Measurements from ENCODE around the gene ABHD12. TPM values are rescaled to one million over a fixed set of nuclear protein-coding genes. Genes with fewer than 3 reads are reported as not detected.

Gene ABHD12
- total RNA-seq, 2 donors from 2014 or later: 33.1 to 47.3 TPM

DNA sequence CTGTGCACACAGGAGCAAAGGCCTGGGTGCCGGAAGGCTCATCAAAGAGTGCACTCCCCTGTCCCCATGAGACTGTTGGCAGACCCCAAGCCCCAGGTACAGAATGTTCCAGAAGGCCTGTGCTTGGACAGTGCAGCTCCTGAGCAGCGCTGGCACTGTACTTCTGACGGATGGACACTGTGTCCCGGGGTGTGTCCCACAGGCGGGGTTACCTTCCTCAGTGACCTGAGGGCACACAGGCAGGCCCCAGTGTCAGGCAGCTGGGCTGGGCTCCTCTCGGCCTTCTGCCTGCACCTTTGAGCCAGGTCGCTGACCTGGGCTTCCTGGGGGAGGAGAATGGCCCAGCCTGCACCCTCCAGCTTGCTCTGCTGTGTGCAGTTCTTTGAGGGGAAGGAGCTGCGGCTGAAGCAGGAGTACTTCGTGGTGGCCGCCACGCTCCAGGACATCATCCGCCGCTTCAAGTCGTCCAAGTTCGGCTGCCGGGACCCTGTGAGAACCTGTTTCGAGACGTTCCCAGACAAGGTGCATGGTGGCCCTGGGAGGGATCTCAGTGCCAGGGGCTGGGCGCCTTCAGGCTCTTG lies 112.6 kb downstream of the ABHD12 start:
- no peak for ATAC-seq
- no peak overlapping the region for H3K4me3 Mint-ChIP-seq
- peaks cover 0 to 2% of the 10 kb centered on the region in 2 donors for H3K4me1 Mint-ChIP-seq (ENCODE audit: low read depth in 2 of 2)
- no peaks in the 10 kb centered on the region for H3K36me3 Mint-ChIP-seq
- no peaks in the 10 kb centered on the region for H3K27me3 Mint-ChIP-seq
- no peak overlapping the region for H3K27ac Mint-ChIP-seq
- no peaks in the 10 kb centered on the region for H3K9me3 Mint-ChIP-seq
- DNase-seq (ENCODE audit: low spot score): no peak

GRCh38 chr20:25277051-25277801 lies 113.4 kb downstream of the ABHD12 start:
- Mint-ChIP-seq H3K4me1 (ENCODE audit: low read depth in 2 of 2) (no peaks in the 10 kb centered on the region), H3K4me3 (no peak overlapping the region), H3K27me3 (no peaks in the 10 kb centered on the region), H3K36me3 (no peaks in the 10 kb centered on the region), H3K9me3 (no peaks in the 10 kb centered on the region), H3K27ac (no peak overlapping the region)
- DNase-seq (ENCODE audit: low spot score) (no peak), ATAC-seq (no peak)

- no peak overlapping the region for H3K4me3 Mint-ChIP-seq
- DNase-seq (ENCODE audit: low spot score) (no peak), ATAC-seq (no peak)
- H3K27me3 Mint-ChIP-seq: no peaks in the 10 kb centered on the region
- no peaks in the 10 kb centered on the region for H3K4me1 Mint-ChIP-seq (ENCODE audit: low read depth in 2 of 2)
- H3K27ac Mint-ChIP-seq: no peak overlapping the region
- no peaks in the 10 kb centered on the region for H3K9me3 Mint-ChIP-seq
- H3K36me3 Mint-ChIP-seq: no peaks in the 10 kb centered on the region
Measured at GRCh38 chr20:25276533-25277050, 114.0 kb downstream of the ABHD12 start.

DNA sequence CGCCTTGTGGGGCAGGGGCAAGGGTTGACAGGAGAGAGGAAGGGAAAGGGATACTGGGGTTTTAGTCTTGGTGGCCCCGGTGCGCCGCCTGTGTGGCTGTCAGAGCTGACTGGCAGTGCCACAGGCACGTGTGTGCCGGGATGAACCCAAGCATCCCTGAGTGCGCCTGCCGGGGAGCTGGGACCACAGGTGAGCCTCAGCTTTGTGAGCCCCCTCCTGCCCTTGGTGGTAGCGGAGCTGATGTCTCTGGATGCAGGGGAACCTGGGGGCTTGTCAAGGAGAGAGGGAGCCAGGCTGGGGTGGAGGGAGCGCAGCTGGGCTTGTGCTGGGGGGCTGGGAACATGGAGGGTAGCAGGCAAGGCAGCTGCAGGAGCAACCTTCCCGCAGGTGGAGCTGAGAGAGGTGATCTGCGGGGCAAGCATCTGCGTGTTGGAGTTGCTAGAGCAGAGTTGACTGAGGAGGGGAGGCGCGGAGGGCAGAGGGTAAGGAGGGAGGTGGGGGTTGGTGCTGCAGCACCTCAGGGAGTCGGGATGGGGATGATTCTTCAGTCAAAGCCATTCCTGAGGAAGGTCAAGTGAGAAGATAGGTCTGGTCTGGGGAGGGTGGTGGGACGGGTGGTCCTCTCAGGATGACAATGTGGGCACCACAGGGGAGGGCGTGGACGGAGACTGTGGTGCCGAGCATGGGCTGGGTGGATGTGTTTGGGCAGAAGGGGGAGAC lies 114.7 kb downstream of the ABHD12 start:
- ATAC-seq (no peak), DNase-seq (ENCODE audit: low spot score) (no peak)
- no peak overlapping the region for H3K27ac Mint-ChIP-seq
- H3K27me3 Mint-ChIP-seq: no peaks in the 10 kb centered on the region
- H3K9me3 Mint-ChIP-seq: no peaks in the 10 kb centered on the region
- H3K4me1 Mint-ChIP-seq (ENCODE audit: low read depth in 2 of 2): no peaks in the 10 kb centered on the region
- H3K4me3 Mint-ChIP-seq: no peak overlapping the region
- H3K36me3 Mint-ChIP-seq: no peaks in the 10 kb centered on the region

DNA sequence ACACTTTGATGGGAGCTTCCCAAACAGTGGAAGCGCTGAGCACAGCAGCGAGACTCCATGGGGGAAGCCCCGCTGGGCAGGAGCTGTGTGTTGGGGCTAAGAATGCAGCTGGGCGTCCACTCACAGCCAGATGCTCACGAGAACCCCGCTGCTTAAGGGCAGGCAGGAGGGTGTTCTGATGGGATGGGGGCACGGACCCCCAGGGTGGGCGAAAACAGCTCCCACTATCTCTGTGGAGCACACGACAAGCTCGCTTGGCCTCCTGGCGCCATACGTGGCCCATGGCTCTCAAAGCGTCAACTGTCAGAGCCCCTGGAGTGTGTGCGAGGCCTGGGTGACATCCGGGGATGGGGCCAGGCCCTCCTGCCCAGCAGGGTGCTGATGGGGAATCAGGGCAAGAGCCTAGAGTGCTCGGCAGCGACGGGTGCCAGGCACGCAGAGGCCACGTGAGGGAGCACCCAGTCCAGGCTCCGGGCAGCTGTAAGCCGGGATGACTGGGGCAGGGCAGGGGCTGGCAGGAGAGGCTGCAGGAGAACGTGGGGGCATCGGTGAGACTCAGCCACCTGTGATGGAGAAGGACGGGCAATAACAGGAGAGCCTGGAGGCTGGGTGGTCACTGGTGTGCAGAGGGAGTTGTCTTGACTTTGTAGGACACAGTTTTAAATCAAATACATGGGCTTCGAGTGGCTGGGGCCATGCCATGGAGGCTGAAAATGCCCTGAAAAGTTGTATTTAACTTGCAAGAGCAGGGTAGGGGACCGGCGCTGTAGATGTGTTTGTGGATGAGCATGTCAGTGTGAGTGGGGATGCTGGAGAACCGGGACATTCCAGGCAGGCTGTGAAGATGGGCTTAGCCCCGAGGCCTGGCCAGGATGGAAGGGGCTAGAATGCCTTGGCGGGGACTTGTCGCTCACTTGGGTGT lies 115.5 kb downstream of the ABHD12 start:
- no peak for DNase-seq (ENCODE audit: low spot score)
- Mint-ChIP-seq H3K4me3 (no peak overlapping the region), H3K27me3 (no peaks in the 10 kb centered on the region), H3K36me3 (no peaks in the 10 kb centered on the region), H3K9me3 (no peaks in the 10 kb centered on the region), H3K27ac (no peak overlapping the region), H3K4me1 (ENCODE audit: low read depth in 2 of 2) (no peaks in the 10 kb centered on the region)
- ATAC-seq: no peak

- no peaks in the 10 kb centered on the region for H3K36me3 Mint-ChIP-seq
- H3K9me3 Mint-ChIP-seq: no peaks in the 10 kb centered on the region
- H3K27me3 Mint-ChIP-seq: no peaks in the 10 kb centered on the region
- no peak for DNase-seq (ENCODE audit: low spot score)
- no peak for ATAC-seq
- H3K27ac Mint-ChIP-seq: no peak overlapping the region
- no peak overlapping the region for H3K4me3 Mint-ChIP-seq
- no peaks in the 10 kb centered on the region for H3K4me1 Mint-ChIP-seq (ENCODE audit: low read depth in 2 of 2)
Measured at GRCh38 chr20:25274481-25274880, 116.2 kb downstream of the ABHD12 start.

- Mint-ChIP-seq H3K9me3 (no peaks in the 10 kb centered on the region), H3K4me3 (no peak overlapping the region), H3K36me3 (no peaks in the 10 kb centered on the region), H3K4me1 (ENCODE audit: low read depth in 2 of 2) (no peaks in the 10 kb centered on the region), H3K27ac (no peak overlapping the region), H3K27me3 (no peaks in the 10 kb centered on the region)
- DNase-seq (ENCODE audit: low spot score) (no peak), ATAC-seq (no peak)
Measured at GRCh38 chr20:25273541-25274358, 116.9 kb downstream of the ABHD12 start.

GRCh38 chr20:25273046-25273445 lies 117.6 kb downstream of the ABHD12 start:
- ATAC-seq (no peak), DNase-seq (ENCODE audit: low spot score) (no peak)
- Mint-ChIP-seq H3K4me1 (ENCODE audit: low read depth in 2 of 2) (no peaks in the 10 kb centered on the region), H3K27me3 (no peaks in the 10 kb centered on the region), H3K9me3 (no peaks in the 10 kb centered on the region), H3K27ac (no peak overlapping the region), H3K36me3 (no peaks in the 10 kb centered on the region), H3K4me3 (no peak overlapping the region)

- Mint-ChIP-seq H3K27ac (no peak overlapping the region), H3K4me3 (no peak overlapping the region), H3K36me3 (no peaks in the 10 kb centered on the region)
Measured at GRCh38 chr20:25272223-25273000, 118.2 kb downstream of the ABHD12 start.

DNA sequence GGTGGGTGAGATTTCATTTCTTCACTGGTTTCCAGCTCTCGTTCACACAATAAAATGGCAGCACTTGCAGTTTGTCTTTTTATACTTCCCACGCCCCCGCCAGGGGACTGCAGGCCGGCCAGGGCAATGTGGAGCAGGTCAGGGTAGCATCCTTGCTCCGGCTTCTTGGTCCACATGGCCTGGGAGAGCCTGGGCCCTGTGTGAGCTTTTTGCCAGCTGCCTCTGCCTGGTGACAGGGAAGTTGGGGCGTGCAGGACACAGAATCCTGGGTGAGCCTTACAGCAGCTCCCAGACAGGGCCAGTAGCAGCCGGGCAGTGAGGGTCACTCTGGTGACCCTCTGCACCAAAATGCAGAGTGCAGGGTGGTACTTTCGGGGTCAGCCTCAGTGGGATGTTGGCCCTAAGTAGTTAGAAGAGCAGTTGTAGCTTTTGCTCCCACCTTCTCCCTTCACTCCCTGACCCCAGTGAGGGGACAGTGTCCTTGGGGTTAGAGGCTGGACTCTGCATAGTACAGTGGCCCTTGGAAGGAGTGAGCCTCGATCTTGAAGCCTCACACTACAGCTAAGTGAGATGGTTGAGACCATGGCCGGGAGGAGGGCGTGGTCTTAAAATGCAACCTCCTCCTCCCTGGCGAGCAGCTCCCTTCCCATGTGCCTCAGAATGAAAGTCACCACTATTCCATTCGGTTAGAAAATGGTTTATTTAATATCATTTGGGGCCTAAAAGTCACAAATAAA lies 119.0 kb downstream of the ABHD12 start:
- Mint-ChIP-seq H3K4me1 (ENCODE audit: low read depth in 2 of 2) (peaks cover 0 to 3% of the 10 kb centered on the region in 2 donors), H3K9me3 (no peaks in the 10 kb centered on the region), H3K4me3 (no peak overlapping the region), H3K36me3 (no peaks in the 10 kb centered on the region), H3K27ac (no peak overlapping the region), H3K27me3 (no peaks in the 10 kb centered on the region)
- ATAC-seq (no peak), DNase-seq (ENCODE audit: low spot score) (no peak)

More at GRCh38 chr20:25272223-25273000, 118.2 kb downstream of the ABHD12 start:
- ATAC-seq (no peak), DNase-seq (ENCODE audit: low spot score) (peak; percentile 31)
- no peaks in the 10 kb centered on the region for H3K9me3 Mint-ChIP-seq
- H3K27me3 Mint-ChIP-seq: no peaks in the 10 kb centered on the region
- no peaks in the 10 kb centered on the region for H3K4me1 Mint-ChIP-seq (ENCODE audit: low read depth in 2 of 2)

- Mint-ChIP-seq H3K27ac (no peak overlapping the region), H3K9me3 (no peaks in the 10 kb centered on the region), H3K36me3 (no peaks in the 10 kb centered on the region), H3K4me3 (no peak overlapping the region), H3K4me1 (ENCODE audit: low read depth in 2 of 2) (peaks cover 0 to 3% of the 10 kb centered on the region in 2 donors), H3K27me3 (no peaks in the 10 kb centered on the region)
- DNase-seq (ENCODE audit: low spot score): no peak
- ATAC-seq: no peak
Measured at GRCh38 chr20:25270829-25271251, 119.8 kb downstream of the ABHD12 start.

- no peak for DNase-seq (ENCODE audit: low spot score)
- Mint-ChIP-seq H3K9me3 (no peaks in the 10 kb centered on the region), H3K36me3 (no peaks in the 10 kb centered on the region), H3K4me1 (ENCODE audit: low read depth in 2 of 2) (peaks cover 0 to 3% of the 10 kb centered on the region in 2 donors), H3K27me3 (no peaks in the 10 kb centered on the region), H3K4me3 (no peak overlapping the region), H3K27ac (peak overlapping the region in 1 of 2 donors; percentile 12)
- no peak for ATAC-seq
Measured at GRCh38 chr20:25269833-25270170, 120.8 kb downstream of the ABHD12 start.
